ENCODE data around the gene ZFYVE26. TPM values are rescaled to one million over a fixed set of nuclear protein-coding genes. Genes with fewer than 3 reads are reported as not detected.
"Not testable (repeated sequence)": the region's sequence is repeated elsewhere in the genome, so short reads cannot be mapped to it uniquely, and the experiment has no call there.

Gene ZFYVE26
- total and polyA plus RNA-seq, 4 experiments from 2014 or later, result 0.95 to 38.1 (median 19.7) TPM

DNA sequence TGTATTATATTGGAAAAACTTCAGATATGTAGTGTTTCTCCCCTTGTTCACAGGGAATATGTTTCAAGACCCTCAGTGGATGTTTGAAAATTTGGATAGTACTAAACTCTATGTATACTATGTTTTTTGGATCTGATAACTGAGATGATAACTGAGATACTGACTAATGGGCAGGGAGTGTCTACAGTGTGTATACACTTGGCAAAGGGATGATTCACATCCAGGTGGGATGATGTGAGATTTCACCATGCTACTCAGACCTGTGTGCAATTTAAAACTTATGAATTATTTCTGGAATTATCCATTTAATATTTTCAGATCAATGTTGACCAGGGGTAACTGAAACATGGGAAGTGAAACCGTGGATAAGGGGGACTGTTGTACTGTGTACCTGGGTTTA, 17.0 kb upstream of the ZFYVE26 start:
- DNase-seq, result no peak
- Mint-ChIP-seq H3K36me3 (peaks cover 21 to 25% of the 10 kb centered on the region in 2 donors), H3K27ac (peak overlapping the region in 1 of 7 donors; percentile 13), H3K4me3 (no peak overlapping the region), H3K4me1 (peaks cover 0 to 6% (median 0%) of the 10 kb centered on the region in 4 donors), H3K27me3 (no peaks in the 10 kb centered on the region), H3K9me3 (peaks cover 0 to 3% (median 0%) of the 10 kb centered on the region in 8 donors)
- Histone ChIP-seq H3K27me3 (ENCODE audit: insufficient read depth, low read length) (no peaks in the 10 kb centered on the region), H3K4me1 (ENCODE audit: insufficient read depth, low read length) (no peaks in the 10 kb centered on the region), H3K9me3 (ENCODE audit: control insufficient read depth in 1 of 2, low read length in 2 of 2) (no peaks in the 10 kb centered on the region), H3K4me3 (ENCODE audit: low read length in 2 of 2) (no peak overlapping the region), H3K36me3 (ENCODE audit: insufficient read depth, low read length) (no peaks in the 10 kb centered on the region), H3K27ac (ENCODE audit: low read depth, low read length) (no peak overlapping the region)
- intact Hi-C loops (cut with micrococcal nuclease), result no loop called here
- POLR2A ChIA-PET (ENCODE audit: partially characterized antibody), result no interaction called here
- CTCF ChIA-PET (ENCODE audit: partially characterized antibody), result interaction anchor here (0.7 to 1.2 kb wide), 2 partner anchors 9 to 1841 kb away, joined by 3 to 4 read pairs; no protein-coding TSS in a partner anchor

DNA sequence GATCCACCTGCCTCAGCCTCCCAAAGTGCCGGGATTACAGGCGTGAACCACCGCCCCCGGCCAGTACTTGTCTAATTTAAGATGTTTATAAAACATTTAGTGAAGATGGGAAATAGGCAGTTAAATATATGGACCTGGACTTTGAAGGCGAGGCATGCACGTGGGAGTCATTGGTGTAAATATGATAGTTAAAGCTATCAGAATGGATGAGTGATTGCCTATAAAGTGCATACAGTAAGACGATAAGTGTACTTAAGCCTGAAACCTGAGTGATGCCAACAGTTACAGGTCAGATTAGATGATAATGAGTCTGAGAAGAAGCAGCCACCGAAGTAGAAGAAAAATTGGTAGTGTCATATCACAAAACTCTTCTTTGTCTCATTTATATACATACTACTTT, 14.7 kb upstream of the ZFYVE26 start:
- Histone ChIP-seq H3K4me1 (ENCODE audit: insufficient read depth, low read length) (no peaks in the 10 kb centered on the region), H3K27me3 (ENCODE audit: insufficient read depth, low read length) (no peaks in the 10 kb centered on the region), H3K36me3 (ENCODE audit: insufficient read depth, low read length) (peaks cover 7% of the 10 kb centered on the region), H3K4me3 (ENCODE audit: low read length in 2 of 2) (no peak overlapping the region), H3K9me3 (ENCODE audit: control insufficient read depth in 1 of 2, low read length in 2 of 2) (no peaks in the 10 kb centered on the region), H3K27ac (ENCODE audit: low read depth, low read length) (no peak overlapping the region)
- peaks cover 0 to 4% (median 0%) of the 10 kb centered on the region in 8 donors for H3K9me3 Mint-ChIP-seq
- no peak overlapping the region for H3K4me3 Mint-ChIP-seq
- CTCF ChIA-PET (ENCODE audit: partially characterized antibody), result no interaction called here
- H3K27ac Mint-ChIP-seq, result no peak overlapping the region
- H3K36me3 Mint-ChIP-seq, result peaks cover 32 to 33% of the 10 kb centered on the region in 2 donors
- DNase-seq, result no peak
- POLR2A ChIA-PET (ENCODE audit: partially characterized antibody), result no interaction called here
- no peaks in the 10 kb centered on the region for H3K27me3 Mint-ChIP-seq
- intact Hi-C loops (cut with micrococcal nuclease), result no loop called here
- peaks cover 0 to 7% (median 0%) of the 10 kb centered on the region in 4 donors for H3K4me1 Mint-ChIP-seq

DNA sequence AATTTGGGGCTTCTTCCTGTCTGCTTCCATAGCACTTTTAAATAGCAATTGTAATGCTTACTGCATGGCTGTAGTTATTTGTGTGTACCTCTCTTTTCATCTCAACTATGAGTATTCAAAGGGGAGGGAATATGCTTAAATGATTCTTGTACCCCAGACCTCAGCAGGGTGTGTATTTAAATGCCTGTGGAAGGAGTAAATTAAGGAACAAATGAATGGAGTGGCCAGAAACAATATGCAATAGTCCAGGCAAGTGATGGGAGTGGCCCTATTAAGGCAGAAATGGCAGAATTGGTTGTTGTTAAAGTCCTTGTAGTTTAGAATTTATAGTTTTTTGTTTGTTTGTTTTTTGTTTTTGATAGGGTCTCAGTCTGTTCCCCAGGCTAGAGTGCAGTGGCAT, 4.7 kb upstream of the ZFYVE26 start:
- H3K4me1 Mint-ChIP-seq, result peaks cover 20 to 37% (median 28%) of the 10 kb centered on the region in 4 donors

DNA sequence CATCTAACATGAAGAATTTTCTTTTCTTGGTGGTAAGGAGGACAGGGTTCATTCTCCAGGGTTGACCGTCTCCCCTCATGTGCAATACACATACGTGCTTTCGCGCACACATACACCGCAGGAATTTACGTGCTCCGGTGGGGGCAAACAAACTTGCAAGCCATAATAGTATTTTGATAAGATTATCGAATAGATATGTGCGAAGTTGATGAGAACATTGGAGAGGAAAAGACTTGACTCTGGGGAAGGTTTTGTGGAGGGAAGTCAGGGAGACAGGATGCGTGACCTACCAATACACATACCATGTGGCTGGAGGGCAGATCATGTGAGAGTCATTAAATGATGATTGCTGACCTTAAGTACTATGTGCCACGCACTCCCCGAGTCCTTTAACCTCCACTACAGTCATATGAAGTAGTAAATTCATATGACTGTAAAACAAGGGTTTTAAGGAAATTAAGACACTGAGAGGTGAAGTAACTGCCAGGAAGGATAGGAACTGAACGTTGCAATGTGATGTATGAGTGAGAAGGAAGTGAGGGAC, 4.1 kb upstream of the ZFYVE26 start:
- peak overlapping the region; percentile 79 for H3K27ac ChIP-seq (ENCODE audit: low read depth, low read length)
- ChIA-PET CTCF (ENCODE audit: partially characterized antibody) (interaction anchor here (1.1 kb wide), 1 partner anchor 17 kb away, joined by 3 read pairs; no protein-coding TSS in a partner anchor), POLR2A (ENCODE audit: partially characterized antibody) (interaction anchor here (1.9 kb wide), 1 partner anchor 996 kb away, joined by 5 read pairs; no protein-coding TSS in a partner anchor)
- Mint-ChIP-seq H3K27ac (peak overlapping the region; percentile 95 to 99 (median 98)), H3K4me3 (peak overlapping the region; percentile 94 to 100 (median 98)), H3K4me1 (peaks cover 25 to 43% (median 33%) of the 10 kb centered on the region in 4 donors), H3K27me3 (no peaks in the 10 kb centered on the region), H3K9me3 (no peaks in the 10 kb centered on the region), H3K36me3 (peaks cover 0 to 26% of the 10 kb centered on the region in 2 donors)
- H3K9me3 ChIP-seq (ENCODE audit: control insufficient read depth in 1 of 2, low read length in 2 of 2), result no peaks in the 10 kb centered on the region
- peak in 1 of 5 donors; percentile 6 for DNase-seq
- H3K4me3 ChIP-seq (ENCODE audit: low read length in 2 of 2), result peak overlapping the region; percentile 98 to 99
- H3K36me3 ChIP-seq (ENCODE audit: insufficient read depth, low read length), result no peaks in the 10 kb centered on the region
- no peaks in the 10 kb centered on the region for H3K27me3 ChIP-seq (ENCODE audit: insufficient read depth, low read length)
- H3K4me1 ChIP-seq (ENCODE audit: insufficient read depth, low read length), result peaks cover 24% of the 10 kb centered on the region
- intact Hi-C loops (cut with micrococcal nuclease), result no loop called here

More for the DNA sequence above, 4.7 kb upstream of the ZFYVE26 start:
- no peak for DNase-seq
- H3K36me3 Mint-ChIP-seq, result peaks cover 0 to 25% of the 10 kb centered on the region in 2 donors
- Histone ChIP-seq H3K4me3 (ENCODE audit: low read length in 2 of 2) (no peak overlapping the region), H3K27me3 (ENCODE audit: insufficient read depth, low read length) (no peaks in the 10 kb centered on the region), H3K36me3 (ENCODE audit: insufficient read depth, low read length) (peaks cover 4% of the 10 kb centered on the region), H3K4me1 (ENCODE audit: insufficient read depth, low read length) (peaks cover 18% of the 10 kb centered on the region), H3K27ac (ENCODE audit: low read depth, low read length) (no peak overlapping the region), H3K9me3 (ENCODE audit: control insufficient read depth in 1 of 2, low read length in 2 of 2) (no peaks in the 10 kb centered on the region)
- ChIA-PET POLR2A (ENCODE audit: partially characterized antibody) (no interaction called here), CTCF (ENCODE audit: partially characterized antibody) (no interaction called here)
- intact Hi-C loops (cut with micrococcal nuclease), result no loop called here
- no peak overlapping the region for H3K27ac Mint-ChIP-seq
- no peaks in the 10 kb centered on the region for H3K27me3 Mint-ChIP-seq
- peak overlapping the region in 7 of 8 donors; percentile 11 to 100 (median 97) for H3K4me3 Mint-ChIP-seq
- H3K9me3 Mint-ChIP-seq, result no peaks in the 10 kb centered on the region

DNA sequence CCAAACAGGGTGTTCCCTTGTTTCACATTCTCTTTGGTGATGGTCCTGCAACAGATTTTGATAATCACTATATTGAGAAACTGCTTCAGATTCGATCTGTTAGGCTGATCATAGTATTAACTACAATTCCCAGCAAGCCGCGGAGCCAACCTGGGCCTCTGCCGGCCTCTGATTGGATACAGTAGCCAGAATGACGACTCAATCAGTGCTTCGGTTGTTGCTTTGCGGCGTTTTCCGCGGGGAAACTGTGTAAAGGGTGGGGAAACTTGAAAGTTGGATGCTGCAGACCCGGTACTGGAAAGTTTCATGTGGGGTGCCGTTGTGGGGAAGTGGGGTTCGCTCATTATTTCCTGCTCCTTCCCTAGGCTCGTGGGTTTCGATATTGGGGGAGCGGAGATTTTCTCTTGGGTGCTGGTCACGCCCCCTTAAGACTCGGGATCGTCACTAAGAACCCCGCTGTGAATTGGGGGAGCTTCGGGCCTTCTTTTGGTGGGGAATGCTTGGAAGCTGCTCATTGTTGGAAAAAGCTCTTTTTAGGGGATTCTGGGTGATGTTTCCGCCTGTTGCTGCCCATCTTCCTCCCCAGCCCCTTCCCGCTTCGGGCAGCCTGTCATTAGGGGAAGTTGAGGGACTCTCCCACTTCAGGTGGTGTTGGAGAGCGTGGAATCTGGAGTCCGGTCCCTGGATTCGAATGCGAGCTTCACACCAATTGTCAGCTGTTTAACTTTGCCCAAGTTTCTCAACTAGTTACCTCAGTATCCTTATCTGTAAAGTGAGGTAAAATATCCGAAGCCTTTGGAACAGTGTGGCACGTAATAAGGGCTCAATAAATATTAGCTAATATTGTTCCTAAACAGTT, 3.4 kb upstream of the ZFYVE26 start, which contains the start of gene RAD51B:
TSS of gene RAD51B (plus strand) at position 217 of the 859 bp plus-strand sequence.
- H3K4me1 Mint-ChIP-seq, result peaks cover 31 to 50% (median 40%) of the 10 kb centered on the region in 4 donors
- H3K27ac Mint-ChIP-seq, result peak within 1 kb of the TSS; percentile 95 to 99 (median 98)
- peaks cover 31% of the 10 kb centered on the region for H3K4me1 ChIP-seq (ENCODE audit: insufficient read depth, low read length)
- peak within 1 kb of the TSS; percentile 98 to 99 for H3K4me3 ChIP-seq (ENCODE audit: low read length in 2 of 2)
- H3K36me3 Mint-ChIP-seq, result peaks cover 0 to 25% of the 10 kb centered on the region in 2 donors
- ChIA-PET POLR2A (ENCODE audit: partially characterized antibody) (interaction anchor here (1.9 kb wide), 1 partner anchor 997 kb away, joined by 5 read pairs; no protein-coding TSS in a partner anchor), CTCF (ENCODE audit: partially characterized antibody) (interaction anchor here (1.1 kb wide), 1 partner anchor 18 kb away, joined by 3 read pairs; no protein-coding TSS in a partner anchor)
- DNase-seq, result peak; percentile 86 to 89 (median 86)
- intact Hi-C loops (cut with micrococcal nuclease), result loop anchor here (1.0 to 5.0 kb wide), 5 partner anchors 145 to 1003 kb away; partner anchors contain the start of genes ARG2, EIF2S1, PIGH and VTI1B
- H3K27ac ChIP-seq (ENCODE audit: low read depth, low read length), result peak within 1 kb of the TSS; percentile 79
- no peaks in the 10 kb centered on the region for H3K9me3 ChIP-seq (ENCODE audit: control insufficient read depth in 1 of 2, low read length in 2 of 2)
- no peaks in the 10 kb centered on the region for H3K9me3 Mint-ChIP-seq
- H3K27me3 ChIP-seq (ENCODE audit: insufficient read depth, low read length), result no peaks in the 10 kb centered on the region
- H3K4me3 Mint-ChIP-seq, result peak within 1 kb of the TSS; percentile 94 to 100 (median 98)
- H3K36me3 ChIP-seq (ENCODE audit: insufficient read depth, low read length), result no peaks in the 10 kb centered on the region
- no peaks in the 10 kb centered on the region for H3K27me3 Mint-ChIP-seq

DNA sequence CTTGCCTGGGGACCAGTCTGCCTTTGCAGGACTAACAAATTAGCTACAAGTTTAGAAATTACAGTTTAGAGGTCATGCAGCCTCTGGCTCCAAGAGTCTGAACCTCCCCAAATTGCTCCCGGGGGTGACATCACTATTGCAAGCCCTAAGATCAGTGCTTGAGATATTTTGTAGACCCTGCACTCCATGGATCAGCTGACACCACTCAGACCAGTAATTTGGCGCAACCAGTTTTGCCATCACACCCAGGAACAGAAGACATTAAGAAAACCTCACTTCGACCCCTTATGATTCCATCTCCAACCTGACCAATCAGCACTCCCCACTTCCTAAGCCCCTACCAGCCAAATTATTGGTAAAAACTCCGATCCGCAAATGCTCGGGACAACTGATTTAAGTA, 2.1 kb upstream of the ZFYVE26 start:
- CTCF ChIA-PET (ENCODE audit: partially characterized antibody), result not testable (repeated sequence)
- H3K36me3 Mint-ChIP-seq, result peaks cover 5 to 30% of the 10 kb centered on the region in 2 donors

More for the DNA sequence above, 2.1 kb upstream of the ZFYVE26 start:
- POLR2A ChIA-PET (ENCODE audit: partially characterized antibody); DNase-seq; H3K9me3 Mint-ChIP-seq; H3K4me3 ChIP-seq (ENCODE audit: low read length in 2 of 2); H3K27me3 ChIP-seq (ENCODE audit: insufficient read depth, low read length); H3K9me3 ChIP-seq (ENCODE audit: control insufficient read depth in 1 of 2, low read length in 2 of 2); H3K27me3 Mint-ChIP-seq; H3K36me3 ChIP-seq (ENCODE audit: insufficient read depth, low read length); H3K27ac ChIP-seq (ENCODE audit: low read depth, low read length): not testable (repeated sequence)
- Mint-ChIP-seq H3K4me3 (peak overlapping the region; percentile 73 to 99 (median 95)), H3K4me1 (peaks cover 37 to 55% (median 45%) of the 10 kb centered on the region in 4 donors), H3K27ac (peak overlapping the region in 5 of 7 donors; percentile 45 to 68 (median 61))
- intact Hi-C loops (cut with micrococcal nuclease), result loop anchor here (2.0 to 5.0 kb wide), 3 partner anchors 216 to 1004 kb away; partner anchors contain the start of genes EIF2S1 and PIGH
- H3K4me1 ChIP-seq (ENCODE audit: insufficient read depth, low read length), result peaks cover 38% of the 10 kb centered on the region

All from CD4-positive, alpha-beta memory T cell (primary cell).